ENCODE results near the gene MLLT3. TPM values are rescaled to one million over a fixed set of nuclear protein-coding genes. Genes with fewer than 3 reads are reported as not detected.

The MLLT3 gene
- total and polyA plus RNA-seq, 2 of the 8 experiments (the other 6 are each of a cell fraction or from before 2014, with no cell fraction given), result 5.9 to 9.6 TPM

DNA sequence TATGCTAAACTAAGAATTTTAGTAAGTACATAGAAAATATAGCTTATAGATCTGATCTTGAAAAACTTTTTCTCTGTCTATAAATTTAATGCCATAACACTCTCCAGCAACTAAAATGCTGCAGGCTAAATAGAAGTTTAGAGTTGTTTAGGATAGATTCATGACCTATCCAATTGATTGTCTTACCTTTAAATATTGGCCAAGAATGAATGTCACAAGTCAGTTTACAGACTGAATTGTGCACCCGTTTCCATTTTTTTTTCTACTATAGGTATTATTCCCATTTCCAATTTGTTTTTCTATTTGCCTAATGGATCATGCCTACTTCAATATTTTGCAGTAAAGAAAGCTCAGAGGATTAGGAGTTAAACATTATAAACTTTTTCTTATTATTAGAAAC is 129.5 kb downstream of the MLLT3 start:
- no peak overlapping the region for H4K8ac ChIP-seq (ENCODE audit: extremely low read depth, insufficient read depth, low read length)
- no peak overlapping the region for H4K91ac ChIP-seq (replicated peaks; ENCODE audit: insufficient read length, low read length)
- H3K4ac ChIP-seq (replicated peaks; ENCODE audit: insufficient read length, low read depth, low read length), result no peak overlapping the region
- CTCF ChIA-PET (ENCODE audit: partially characterized antibody), result interaction anchor here (0.7 kb wide), 1 partner anchor 411 kb away, joined by 3 read pairs; no protein-coding TSS in a partner anchor
- H3K4me2 ChIP-seq (ENCODE audit: insufficient read depth in 1 of 2, low read depth in 2 of 2, low read length in 2 of 2), result no peak overlapping the region
- H2AFZ ChIP-seq (ENCODE audit: low read length), result no peak overlapping the region
- no peak overlapping the region for H3K27ac ChIP-seq (ENCODE audit: low read depth, low read length)
- H2AK5ac ChIP-seq (ENCODE audit: low read depth, low read length), result no peak overlapping the region
- no peak overlapping the region for H2BK120ac ChIP-seq (replicated peaks; ENCODE audit: low read depth, low read length)
- no peaks in the 10 kb centered on the region for H3K9me3 ChIP-seq (ENCODE audit: insufficient read depth in 2 of 2, low read depth in 1 of 2, low read length in 1 of 2)
- no peak overlapping the region for H2BK12ac ChIP-seq (ENCODE audit: low read depth, low read length)
- H3K23ac ChIP-seq (ENCODE audit: insufficient read length), result no peak overlapping the region
- no peak overlapping the region for H4K5ac ChIP-seq (ENCODE audit: insufficient read length, low read depth, low read length)
- no peaks in the 10 kb centered on the region for H3K23me2 ChIP-seq (ENCODE audit: low read depth, low read length)
- WGBS, 2 experiments (ENCODE audit: extremely low coverage in 1 of 2, insufficient coverage in 1 of 2, insufficient read length in 1 of 2, insufficient replicate concordance in 2 of 2, low coverage in 1 of 2, low lambda C conversion rate in 2 of 2, missing lambda C conversion rate in 1 of 2), result 72% methylated on average over 1 of the region's 1 CpG; no CpG with 5 or more reads in 1 of the 2 experiments
- POLR2A ChIA-PET (ENCODE audit: partially characterized antibody), result no interaction called here
- H3K79me1 ChIP-seq (ENCODE audit: low read depth, low read length), result no peaks in the 10 kb centered on the region
- no peak overlapping the region for H2BK20ac ChIP-seq (ENCODE audit: low read length)
- TF ChIP-seq BCL11A (IDR thresholded peaks at IDR 0.05; ENCODE audit: low read depth in 2 of 2, low read length in 2 of 2), result no peak
- TF ChIP-seq CREB1 (IDR thresholded peaks at IDR 0.05), result no peak
- TF ChIP-seq SUZ12 (IDR thresholded peaks at IDR 0.05; ENCODE audit: low read length), result no peak
- TF ChIP-seq RNF2 (IDR thresholded peaks at IDR 0.05; ENCODE audit: borderline replicate concordance, low read depth, low read length, missing control alignments, poor library complexity, severe bottlenecking), result no peak
- no peak for TF ChIP-seq POLR2AphosphoS5 (IDR thresholded peaks at IDR 0.05; ENCODE audit: low read depth, low read length)
- no peak for TF ChIP-seq CHD2 (IDR thresholded peaks at IDR 0.05; ENCODE audit: low read length)
- no peak for TF ChIP-seq RFX5 (IDR thresholded peaks at IDR 0.05; ENCODE audit: borderline replicate concordance, low read depth, low read length)
- no peak for TF ChIP-seq CBX8 (IDR thresholded peaks at IDR 0.05; ENCODE audit: borderline replicate concordance, low read depth, low read length)
- no peak for TF ChIP-seq ZNF274 (IDR thresholded peaks at IDR 0.05; ENCODE audit: borderline replicate concordance, extremely low read depth, low read length)
- TF ChIP-seq CEBPB (IDR thresholded peaks at IDR 0.05; ENCODE audit: low read depth, low read length), result no peak
- TF ChIP-seq SIN3A (conservative IDR thresholded peaks at IDR 0.05 in 1 of 2, IDR thresholded peaks at IDR 0.05 in 1 of 2; ENCODE audit: low read depth in 1 of 2, low read length in 2 of 2), result no peak
- TF ChIP-seq JUND (IDR thresholded peaks at IDR 0.05; ENCODE audit: low read length), result no peak
- no peaks in the 10 kb centered on the region for H4K20me1 ChIP-seq (replicated peaks in 1 of 2; ENCODE audit: control insufficient read depth in 1 of 2, insufficient read depth in 2 of 2, low read length in 2 of 2)
- no peak overlapping the region for H3K18ac ChIP-seq (ENCODE audit: extremely low read depth, low read length)
- no peak overlapping the region for H2BK5ac ChIP-seq (ENCODE audit: low read depth, low read length)
- no peak overlapping the region for H3K56ac ChIP-seq (replicated peaks; ENCODE audit: insufficient read length, low read depth, low read length)
- no peaks in the 10 kb centered on the region for H3K79me2 ChIP-seq (ENCODE audit: control insufficient read depth in 1 of 2, insufficient read depth in 2 of 2, low read length in 2 of 2)
- no peak overlapping the region for H2BK15ac ChIP-seq (ENCODE audit: low read length)
- H3K14ac ChIP-seq (ENCODE audit: insufficient read length), result no peak overlapping the region
- no peak overlapping the region for H3K9ac ChIP-seq (replicated peaks in 1 of 4; ENCODE audit: extremely low read depth in 1 of 4, low read depth in 3 of 4, low read length in 3 of 4)
- H3K4me1 ChIP-seq (replicated peaks in 1 of 4; ENCODE audit: control insufficient read depth in 3 of 4, insufficient read depth in 4 of 4, low read length in 3 of 4), result peaks cover 0 to 3% (median 0%) of the 10 kb centered on the region in 4 experiments; a peak in 1 of 7 replicates
- H3K4me3 ChIP-seq (ENCODE audit: extremely low read depth in 1 of 4, insufficient read depth in 2 of 4, low read depth in 3 of 4, low read length in 4 of 4), result no peak overlapping the region
- no peaks in the 10 kb centered on the region for H3K27me3 ChIP-seq (replicated peaks in 1 of 4; ENCODE audit: control insufficient read depth in 3 of 4, extremely low read depth in 1 of 4, insufficient read depth in 3 of 4, low read length in 3 of 4)
- DNase-seq (ENCODE audit: low read depth in 1 of 2, low spot score in 2 of 2), result no peak
- no peak for FAIRE-seq
- no peaks in the 10 kb centered on the region for H3K36me3 ChIP-seq (ENCODE audit: control insufficient read depth in 2 of 4, insufficient read depth in 4 of 4, low read length in 3 of 4)

Data from H1 (cell line).